GM19455 (cell line): ENCODE measurements around the gene KRTAP17-1.
"Not testable (repeated sequence)": the region's sequence is repeated elsewhere in the genome, so short reads cannot be mapped to it uniquely, and the experiment has no call there.

ENCODE experiments used
- ATAC-seq: cut with Tn5 transposase; IDR thresholded peaks from one replicate; pipeline ENCODE4 v1.9.1; 2021; ENCODE audit not compliant: unreplicated experiment

Gene KRTAP17-1

DNA sequence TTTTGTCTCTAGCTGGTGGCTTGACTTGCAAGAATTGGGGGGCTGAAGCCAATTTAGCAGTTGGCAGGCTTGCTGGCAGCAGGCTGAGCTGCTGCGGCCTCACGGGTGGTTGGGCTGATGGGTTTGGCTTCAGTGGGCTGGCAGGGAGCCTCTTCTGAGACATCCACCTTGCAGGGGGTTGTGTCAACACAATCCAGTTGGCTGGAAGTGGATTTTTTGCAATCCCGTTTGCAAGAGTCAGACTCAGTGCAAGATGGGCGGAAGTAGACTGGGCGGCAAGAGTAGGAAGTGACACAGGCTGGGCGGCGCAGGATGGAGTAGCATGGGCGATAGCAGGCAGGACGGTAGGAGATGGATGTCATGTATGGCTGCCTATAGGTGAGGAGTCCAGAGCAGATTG, 7.9 kb downstream of the KRTAP17-1 start:
- ATAC-seq: no peak

DNA sequence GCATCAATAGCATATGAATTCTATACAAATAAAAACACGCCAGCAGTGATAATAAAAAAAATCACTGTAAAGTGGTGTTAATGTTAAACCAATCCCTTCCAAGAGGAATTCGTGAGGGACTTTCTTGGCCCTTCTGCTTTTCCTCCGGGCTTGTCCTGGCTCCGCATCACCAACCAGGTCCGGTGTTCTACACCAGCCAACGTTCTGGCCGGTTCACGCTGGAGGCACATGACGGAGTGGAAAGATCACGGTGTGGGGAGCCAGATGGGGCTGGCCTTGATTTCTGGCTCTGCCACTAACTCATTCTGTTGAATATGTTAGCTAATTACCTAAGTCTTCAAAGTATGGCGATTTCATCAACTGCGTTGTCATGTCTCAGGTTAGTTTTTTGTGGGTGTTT, 11.4 kb downstream of the KRTAP17-1 start:
- no peak for ATAC-seq

DNA sequence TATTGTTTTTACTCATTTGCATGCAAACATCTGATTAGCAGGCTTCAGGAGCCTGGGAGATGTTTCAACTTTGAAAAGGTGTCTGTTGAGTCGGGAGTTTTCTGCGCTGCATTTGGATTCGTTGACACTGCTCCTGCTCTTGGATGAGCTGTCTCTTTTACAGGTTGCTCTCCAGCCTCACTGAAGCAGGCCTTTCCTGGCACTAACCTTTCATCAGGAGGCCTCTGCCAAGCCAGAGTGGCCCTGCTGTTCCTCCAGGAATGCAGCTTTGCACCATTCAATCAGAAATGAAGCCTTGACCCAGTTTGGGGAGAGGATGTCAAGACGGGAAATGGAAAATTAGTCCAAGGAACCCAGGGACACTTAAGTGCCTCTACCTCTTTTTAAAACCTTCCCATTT, 12.5 kb downstream of the KRTAP17-1 start:
- ATAC-seq: no peak

DNA sequence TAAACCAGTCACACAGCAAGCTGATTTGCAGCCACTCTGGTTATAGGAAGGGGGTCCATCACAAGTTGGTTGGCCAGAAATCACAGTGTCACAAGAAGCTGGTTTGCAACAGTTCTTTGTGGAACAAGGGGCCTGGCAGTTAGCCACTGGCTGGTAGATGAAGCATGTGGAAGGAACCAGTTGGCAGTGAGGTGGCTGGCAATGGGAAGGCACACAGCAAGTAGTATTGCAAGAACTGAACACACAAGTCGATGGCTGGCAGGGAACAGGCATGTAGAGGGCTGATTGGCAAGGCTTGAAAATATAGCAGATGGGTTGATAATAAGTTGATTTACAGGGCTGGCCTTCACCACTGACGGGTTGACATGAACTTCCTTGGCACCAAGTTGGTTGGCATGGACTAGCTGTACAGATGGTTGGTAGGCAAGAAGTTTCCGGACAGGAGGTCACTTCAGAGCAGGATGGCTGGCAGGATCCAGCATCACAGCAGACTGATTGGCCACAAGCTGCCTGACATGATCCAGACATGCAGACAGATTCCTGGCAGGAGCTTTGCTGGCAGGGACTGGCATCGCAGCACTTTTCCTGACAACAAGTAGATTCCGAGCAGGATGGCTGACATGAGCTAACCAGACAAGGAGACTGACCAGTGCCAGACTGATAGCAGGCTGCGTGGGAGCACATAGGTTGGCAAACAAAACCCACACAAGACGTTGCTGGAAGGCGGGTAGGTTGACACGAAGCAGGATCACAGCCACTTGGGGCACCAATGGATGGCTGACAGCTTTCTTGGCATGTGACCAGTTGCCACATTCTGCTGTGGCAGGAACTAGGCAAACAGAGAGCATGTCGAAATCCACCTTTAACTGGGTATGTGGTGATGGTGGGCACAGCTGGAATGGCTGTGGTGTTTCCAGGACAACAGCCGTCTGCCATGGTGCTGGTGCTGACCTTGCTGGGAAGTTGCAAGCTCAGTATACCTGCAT, 13.3 kb downstream of the KRTAP17-1 start, which contains the start of gene KRTAP29-1:
Gene KRTAP29-1, minus strand, starts transcription at position 936 of the 986 bp plus-strand sequence. Its CDS starts 0 bp downstream, at position 936.
- no peak for ATAC-seq

DNA sequence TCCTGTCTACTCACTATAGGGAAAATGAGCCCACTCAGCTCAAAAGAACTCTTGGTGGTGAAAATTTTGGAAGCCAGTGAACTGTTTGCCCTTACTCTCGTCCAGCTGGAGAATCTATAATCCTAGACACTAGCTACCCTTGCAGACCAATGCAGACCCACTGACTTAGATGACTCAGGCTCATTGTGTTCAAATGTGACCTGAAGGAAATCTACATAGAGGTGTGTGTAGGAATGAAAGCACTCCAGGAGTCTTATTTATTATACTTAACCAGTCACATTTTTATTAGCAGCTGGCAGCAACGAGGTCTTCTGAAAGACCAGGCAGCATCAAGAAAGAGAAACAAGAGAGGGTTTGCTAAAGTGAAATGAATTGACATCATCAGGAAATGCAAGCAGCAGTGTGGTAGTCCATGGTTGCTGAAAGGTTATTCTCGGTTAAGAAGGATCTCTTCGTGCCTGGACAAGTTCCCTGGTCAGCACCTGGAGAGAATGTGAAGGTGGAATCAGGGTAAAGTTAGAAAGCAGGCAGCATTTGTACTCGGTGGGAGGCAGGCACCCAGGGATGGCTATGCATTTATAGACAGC, 14.2 kb downstream of the KRTAP17-1 start:
- ATAC-seq: no peak

DNA sequence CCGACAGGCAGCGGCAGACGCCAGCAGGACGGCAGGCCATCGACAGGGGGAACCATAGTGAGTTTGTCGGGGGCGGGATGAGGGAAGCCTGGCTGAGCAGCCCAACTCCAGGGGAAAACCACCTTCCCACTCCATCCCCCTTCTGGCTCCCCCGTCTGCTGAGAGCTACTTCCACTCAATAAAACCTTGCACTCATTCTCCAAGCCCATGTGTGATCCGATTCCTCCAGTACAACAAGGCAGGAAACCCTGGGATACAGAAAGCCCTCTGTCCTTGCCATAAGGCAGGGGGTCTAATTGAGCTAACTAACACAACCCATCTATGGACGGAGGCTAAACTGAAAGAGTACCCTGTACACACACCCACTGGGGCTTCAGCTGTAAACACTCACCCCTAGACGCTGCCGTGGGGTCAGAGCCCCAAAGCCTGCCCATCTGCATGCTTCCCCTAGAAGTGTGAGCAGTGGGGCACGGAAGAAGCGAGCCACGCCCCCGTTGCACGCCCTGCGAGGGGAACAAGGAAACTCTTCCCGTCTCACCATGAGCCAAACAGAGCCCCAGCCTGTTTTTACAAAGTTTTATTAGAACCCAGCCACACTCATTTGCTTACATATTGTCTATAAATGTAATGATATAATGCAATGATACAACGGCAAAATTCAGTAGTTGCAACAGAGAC, 16.9 kb downstream of the KRTAP17-1 start:
- ATAC-seq: no peak

DNA sequence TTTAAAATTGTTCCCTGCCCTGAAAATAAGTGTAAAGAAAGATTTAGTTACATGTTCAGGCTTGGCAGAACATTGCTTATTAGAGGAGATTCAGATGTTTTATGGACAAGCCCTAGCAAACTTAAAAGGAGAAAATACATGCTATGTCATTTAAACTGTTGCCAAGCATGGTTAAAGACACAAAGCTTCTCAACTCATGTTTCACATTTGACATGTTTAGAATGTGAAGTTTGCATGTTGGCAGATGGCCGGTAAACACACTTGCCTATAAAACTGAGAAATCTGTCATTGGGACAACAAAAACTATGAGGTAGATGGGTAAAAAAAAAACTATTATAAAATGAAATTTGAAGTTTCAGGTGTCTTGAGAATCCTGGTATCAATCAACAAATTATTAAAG, 18.7 kb downstream of the KRTAP17-1 start:
- ATAC-seq: no peak

DNA sequence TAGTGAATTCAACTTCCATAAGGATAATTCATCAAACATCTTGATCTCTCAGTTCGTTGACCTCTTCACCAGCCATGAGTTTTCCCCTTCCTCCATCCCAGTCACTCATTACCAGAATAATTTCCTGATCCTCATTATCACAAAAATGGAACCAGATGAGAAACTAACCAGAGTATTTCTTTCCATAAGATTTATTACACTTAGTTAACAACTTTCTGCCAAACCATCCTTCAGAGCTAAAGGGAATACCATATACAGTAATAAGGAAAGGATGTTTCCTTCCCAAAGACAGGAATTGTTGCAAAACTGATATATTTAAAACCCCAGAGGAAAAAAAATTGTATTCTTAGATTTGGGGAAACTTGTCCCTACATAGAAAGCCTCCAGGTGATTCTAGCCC, 21.5 kb downstream of the KRTAP17-1 start:
- ATAC-seq: no peak

DNA sequence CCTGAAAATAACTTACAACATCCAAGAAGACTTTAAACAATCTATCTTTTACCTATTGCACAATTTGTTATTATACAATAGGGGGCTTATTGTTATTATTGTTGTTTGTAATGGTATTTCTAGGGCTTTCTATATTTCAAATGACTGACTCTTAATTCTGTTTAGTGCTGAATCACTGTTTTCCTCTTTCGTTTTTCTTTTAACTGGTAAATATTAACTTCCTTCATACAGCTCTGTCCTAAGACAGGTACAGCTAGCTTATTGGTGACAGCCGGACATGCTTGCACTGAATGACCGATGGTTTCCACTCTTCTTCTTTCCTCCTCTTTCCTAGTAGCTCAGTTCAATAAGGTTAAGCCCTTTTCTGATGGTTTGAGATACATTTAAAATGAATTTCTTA, 28.5 kb downstream of the KRTAP17-1 start:
- ATAC-seq: no peak

DNA sequence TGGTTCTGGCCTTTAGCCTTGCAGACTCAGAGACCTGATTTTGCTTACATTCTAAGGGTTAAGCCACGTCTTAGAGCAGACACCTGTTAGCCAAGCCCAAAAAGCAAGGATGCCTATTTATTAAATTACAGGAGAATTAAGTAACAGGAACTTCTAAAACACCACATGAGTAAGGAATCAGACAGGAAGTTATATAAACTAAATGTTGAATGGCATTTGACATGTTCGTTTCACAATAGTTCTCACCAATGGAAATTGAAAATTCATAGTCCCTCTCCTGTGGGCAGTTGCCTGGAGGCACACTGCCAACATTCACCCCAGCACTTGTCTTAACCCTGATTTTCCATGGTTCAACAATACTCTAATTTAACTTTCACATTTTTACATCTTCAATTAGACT, 31.0 kb downstream of the KRTAP17-1 start:
- ATAC-seq: no peak

DNA sequence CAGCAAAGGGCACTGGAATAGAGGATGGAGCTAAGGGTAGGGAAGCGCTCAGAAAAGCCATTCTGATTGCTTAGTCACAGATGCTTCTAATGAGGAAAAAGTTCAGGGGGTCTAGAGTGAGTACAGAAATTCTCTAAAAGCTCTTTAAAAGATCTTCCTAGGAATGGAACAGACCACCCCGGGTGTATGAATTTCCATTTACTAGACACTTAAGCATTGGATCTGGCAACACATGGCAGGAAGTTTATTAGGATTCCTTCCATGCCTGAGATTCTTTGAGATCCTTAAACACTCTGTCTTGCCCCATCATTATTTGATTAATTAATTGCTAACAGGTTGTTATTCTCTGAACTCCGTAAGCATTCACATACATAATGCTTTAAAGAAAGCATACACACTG, 31.5 kb downstream of the KRTAP17-1 start:
- no peak for ATAC-seq

DNA sequence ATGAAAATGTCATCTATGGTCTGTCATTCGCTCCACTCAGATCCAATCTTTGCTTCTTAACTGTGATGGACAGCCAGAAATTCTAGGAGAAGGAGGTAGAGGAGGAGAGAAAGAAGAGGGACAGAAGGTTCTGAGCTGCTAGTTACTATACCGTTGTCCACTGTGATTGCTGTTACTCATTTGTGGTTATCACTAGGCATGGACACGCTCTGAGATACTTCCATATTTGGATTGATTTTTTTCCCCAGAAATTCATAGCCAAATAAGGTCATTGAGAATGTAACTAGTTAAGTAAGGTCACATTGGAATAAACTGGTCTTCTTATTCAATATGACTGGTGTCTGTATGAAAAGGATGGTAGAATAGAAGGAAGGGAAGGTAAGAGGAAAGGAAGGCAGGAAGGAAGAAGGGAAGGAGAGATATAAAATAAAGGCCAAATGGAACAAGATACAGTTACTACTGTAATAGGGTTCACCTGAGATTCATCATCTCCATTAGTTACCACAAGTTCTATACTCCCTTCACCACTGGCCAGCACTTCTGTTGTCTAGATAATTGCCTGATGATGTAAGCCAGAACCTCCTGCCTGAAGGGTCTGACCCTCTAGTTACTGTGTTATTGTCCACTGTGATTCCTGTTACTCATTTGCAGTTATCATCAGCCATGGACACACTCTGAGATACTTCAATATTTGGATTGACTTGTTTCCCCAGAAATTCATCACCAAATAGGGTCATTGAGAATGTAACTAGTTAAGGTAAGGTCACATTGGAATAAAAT, 37.1 kb downstream of the KRTAP17-1 start:
- no peak for ATAC-seq

DNA sequence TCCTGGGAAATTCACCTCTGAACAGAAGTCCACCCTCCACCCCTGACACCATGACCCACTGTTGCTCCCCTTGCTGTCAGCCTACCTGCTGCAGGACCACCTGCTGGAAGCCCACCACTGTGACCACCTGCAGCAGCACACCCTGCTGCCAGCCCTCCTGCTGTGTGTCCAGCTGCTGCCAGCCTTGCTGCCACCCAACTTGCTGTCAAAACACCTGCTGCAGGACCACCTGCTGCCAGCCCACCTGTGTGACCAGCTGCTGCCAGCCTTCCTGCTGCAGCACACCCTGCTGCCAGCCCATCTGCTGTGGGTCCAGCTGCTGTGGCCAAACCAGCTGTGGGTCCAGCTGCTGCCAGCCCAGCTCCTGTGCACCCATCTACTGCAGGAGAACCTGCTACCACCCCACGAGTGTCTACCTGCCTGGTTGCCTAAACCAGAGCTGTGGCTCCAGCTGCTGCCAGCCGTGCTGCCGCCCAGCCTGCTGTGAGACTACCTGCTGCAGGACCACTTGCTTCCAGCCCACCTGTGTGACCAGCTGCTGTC, 39.8 kb downstream of the KRTAP17-1 start, which contains the start of gene KRTAP9-7:
Gene KRTAP9-7, plus strand, starts transcription at position 51 of the 543 bp plus-strand sequence. Its CDS starts 0 bp downstream, at position 51.
- ATAC-seq: not testable (repeated sequence)

DNA sequence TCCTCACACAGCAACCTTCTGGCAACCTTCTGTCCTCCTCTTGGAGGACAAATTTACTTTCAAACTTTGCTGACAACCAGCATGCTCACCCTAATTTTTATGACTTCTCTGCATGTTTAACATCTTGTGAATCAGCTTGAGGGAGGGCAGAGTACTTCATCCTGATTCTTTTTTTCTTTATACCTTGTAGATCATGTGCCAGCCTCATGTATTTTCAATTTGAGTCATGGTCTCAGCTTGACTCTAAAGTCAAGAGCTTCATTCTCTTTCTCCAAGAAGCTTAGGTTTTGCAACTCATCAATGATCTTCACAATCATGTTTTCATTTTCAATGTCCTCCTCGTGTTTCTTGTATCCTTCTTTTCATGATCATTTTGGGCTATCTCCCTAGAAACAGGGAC, 43.7 kb downstream of the KRTAP17-1 start:
- no peak for ATAC-seq

DNA sequence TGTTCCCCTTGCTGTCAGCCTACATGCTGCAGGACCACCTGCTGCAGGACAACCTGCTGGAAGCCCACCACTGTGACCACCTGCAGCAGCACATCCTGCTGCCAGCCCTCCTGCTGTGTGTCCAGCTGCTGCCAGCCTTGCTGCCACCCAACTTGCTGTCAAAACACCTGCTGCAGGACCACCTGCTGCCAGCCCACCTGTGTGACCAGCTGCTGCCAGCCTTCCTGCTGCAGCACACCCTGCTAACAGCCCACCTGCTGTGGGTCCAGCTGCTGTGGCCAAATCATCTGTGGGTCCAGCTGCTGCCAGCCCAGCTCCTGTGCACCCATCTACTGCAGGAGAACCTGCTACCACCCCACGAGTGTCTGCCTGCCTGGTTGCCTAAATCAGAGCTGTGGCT, 44.2 kb downstream of the KRTAP17-1 start:
- not testable (repeated sequence) for ATAC-seq

DNA sequence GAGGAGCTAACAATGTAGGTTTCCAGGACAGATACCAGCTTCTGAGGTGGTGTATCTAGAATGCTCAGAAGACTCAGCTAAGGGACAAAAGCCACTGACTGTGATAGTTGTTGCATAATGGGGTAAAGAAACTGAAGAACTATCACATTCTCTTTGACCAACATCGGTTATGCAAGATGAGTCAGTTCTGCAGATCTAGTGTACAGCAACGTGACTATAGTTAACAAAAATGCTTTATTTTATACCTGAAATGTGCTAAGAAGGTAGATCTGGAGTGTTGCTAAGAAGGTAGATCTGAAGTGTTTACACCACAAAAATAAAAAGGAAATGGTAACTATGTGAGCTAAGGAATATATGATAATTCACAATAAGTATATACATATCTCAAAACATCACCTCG, 47.8 kb downstream of the KRTAP17-1 start:
- no peak for ATAC-seq

DNA sequence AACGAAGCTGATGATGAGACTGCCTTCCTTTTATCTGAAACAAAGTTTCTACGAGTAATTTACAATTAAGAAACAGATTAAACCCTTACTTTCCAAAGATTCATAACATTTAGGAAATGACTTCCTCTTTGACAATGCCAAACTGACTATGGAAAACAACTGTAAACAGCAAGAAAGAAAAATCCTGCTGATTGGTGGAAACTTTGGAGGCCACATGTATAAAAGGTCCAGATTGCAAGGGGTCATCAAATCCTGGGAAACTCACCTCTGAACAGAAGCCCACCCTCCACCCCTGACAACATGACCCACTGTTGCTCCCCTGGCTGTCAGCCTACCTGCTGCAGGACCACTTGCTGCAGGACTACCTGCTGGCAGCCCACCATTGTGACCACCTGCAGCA, 50.4 kb downstream of the KRTAP17-1 start, which contains the start of gene KRTAP9-6:
Gene KRTAP9-6, plus strand, starts transcription at position 301 of the 400 bp plus-strand sequence. Its CDS starts 0 bp downstream, at position 301.
- no peak for ATAC-seq
